BJ (cell line): Measurements from ENCODE around the gene TMEM126A. TPM values are rescaled to one million over a fixed set of nuclear protein-coding genes. Genes with fewer than 3 reads are reported as not detected.
A peak's percentile ranks its signal among the peaks of the same experiment; 100 is the strongest.

Source experiments
- CTCF ChIA-PET: fragments of 350-600 bp; formaldehyde crosslinking; extraction: SDS; loops from one replicate; lab custom pipeline; 2021; ENCODE audit warnings: antibody characterized with exemption, inconsistent platforms; lab: Yijun Ruan, JAX
- POLR2A ChIA-PET: fragments of 300-600 bp; sonication (Branson Sonifier 250); formaldehyde crosslinking; extraction: SDS; loops from one replicate; lab custom pipeline; 2021; ENCODE audit warnings: antibody characterized with exemption; lab: Charles Lee
- DNase-seq: peaks from one replicate; pipeline ENCODE4 v3.0.0-alpha.2; 2011; ENCODE audit warnings: low read depth
- H3K27me3 ChIP-seq: 2 replicates; pipeline ENCODE4 v1.6.0; 2011; ENCODE audit warnings: low read length; ENCODE audit not compliant: control insufficient read depth, insufficient read depth
- H3K36me3 ChIP-seq: 2 replicates; pipeline ENCODE4 v1.5.1; 2011; ENCODE audit warnings: low read length; ENCODE audit not compliant: control insufficient read depth, insufficient read depth
- H3K4me3 ChIP-seq: 2 replicates; pipeline ENCODE4 v1.5.1; 2011; ENCODE audit warnings: low read depth, mild to moderate bottlenecking, control low read depth, low read length
- polyA plus RNA-seq: library from polyadenylated mRNA; depleted of rRNA; stranded (reverse); fragments of >200 nt; gene quantifications from 2 replicates; pipeline ENCODE4 v1.2.3, GENCODE V29; 2011
- TF ChIP-seq, protein P1 (sequence below): IDR thresholded peaks from 2 replicates; pipeline ENCODE4 v1.5.1; 2011; ENCODE audit warnings: low read depth, mild to moderate bottlenecking, control low read depth, inconsistent platforms, low read length, moderate library complexity; ENCODE audit not compliant: insufficient read depth

TMEM126A gene
- polyA plus RNA-seq, 1 experiment: 27.7 TPM

DNA sequence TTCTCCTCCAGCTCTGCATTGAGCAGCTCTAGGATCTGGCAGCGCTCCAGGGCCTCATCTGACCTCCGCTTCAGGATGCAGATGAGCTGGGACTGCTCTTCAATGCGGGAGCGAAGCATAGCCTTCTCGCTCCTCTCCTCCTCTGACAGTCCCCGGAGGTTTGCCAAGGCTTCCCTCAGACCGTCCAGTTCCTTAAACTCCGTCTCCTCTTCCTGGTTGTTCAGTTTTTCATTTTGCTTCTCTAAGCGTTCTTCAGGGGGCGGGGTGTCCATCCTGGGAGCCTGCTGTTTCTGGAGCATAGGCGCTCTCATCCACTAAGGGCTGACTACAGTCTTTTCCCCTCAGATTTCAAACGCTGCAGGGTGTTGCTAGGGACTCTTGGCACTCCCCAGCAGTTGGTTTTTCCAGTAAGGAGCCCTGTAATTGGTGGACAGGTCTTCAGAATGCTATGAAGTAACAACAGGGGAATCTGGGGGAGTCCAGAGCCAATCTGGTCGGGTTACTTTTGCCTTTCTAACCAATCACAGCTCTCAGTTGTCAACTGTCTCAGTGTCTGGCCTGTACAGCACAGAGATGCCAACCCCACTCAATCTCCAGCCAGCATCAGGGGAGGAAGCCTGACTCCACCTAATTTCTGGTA is 38.2 kb downstream of the TMEM126A start, which contains the start of gene CCDC89:
TSS of gene CCDC89 (minus strand) at position 376 of the 640 bp plus-strand sequence. CDS start at position 311, 65 bp downstream.
- ChIA-PET CTCF (interaction anchor here (0.9 to 1.8 kb wide), 5 partner anchors 11 to 169 kb away, joined by 3 to 6 read pairs (median 3); partner anchors contain the start of gene CCDC83), POLR2A (no interaction called here)
- TF ChIP-seq, protein P1, sequence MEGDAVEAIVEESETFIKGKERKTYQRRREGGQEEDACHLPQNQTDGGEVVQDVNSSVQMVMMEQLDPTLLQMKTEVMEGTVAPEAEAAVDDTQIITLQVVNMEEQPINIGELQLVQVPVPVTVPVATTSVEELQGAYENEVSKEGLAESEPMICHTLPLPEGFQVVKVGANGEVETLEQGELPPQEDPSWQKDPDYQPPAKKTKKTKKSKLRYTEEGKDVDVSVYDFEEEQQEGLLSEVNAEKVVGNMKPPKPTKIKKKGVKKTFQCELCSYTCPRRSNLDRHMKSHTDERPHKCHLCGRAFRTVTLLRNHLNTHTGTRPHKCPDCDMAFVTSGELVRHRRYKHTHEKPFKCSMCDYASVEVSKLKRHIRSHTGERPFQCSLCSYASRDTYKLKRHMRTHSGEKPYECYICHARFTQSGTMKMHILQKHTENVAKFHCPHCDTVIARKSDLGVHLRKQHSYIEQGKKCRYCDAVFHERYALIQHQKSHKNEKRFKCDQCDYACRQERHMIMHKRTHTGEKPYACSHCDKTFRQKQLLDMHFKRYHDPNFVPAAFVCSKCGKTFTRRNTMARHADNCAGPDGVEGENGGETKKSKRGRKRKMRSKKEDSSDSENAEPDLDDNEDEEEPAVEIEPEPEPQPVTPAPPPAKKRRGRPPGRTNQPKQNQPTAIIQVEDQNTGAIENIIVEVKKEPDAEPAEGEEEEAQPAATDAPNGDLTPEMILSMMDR: no peak
- Histone ChIP-seq H3K27me3 (no peaks in the 10 kb centered on the region), H3K36me3 (no peaks in the 10 kb centered on the region), H3K4me3 (peak within 1 kb of the TSS; percentile 12)
- peak; percentile 68 for DNase-seq

DNA sequence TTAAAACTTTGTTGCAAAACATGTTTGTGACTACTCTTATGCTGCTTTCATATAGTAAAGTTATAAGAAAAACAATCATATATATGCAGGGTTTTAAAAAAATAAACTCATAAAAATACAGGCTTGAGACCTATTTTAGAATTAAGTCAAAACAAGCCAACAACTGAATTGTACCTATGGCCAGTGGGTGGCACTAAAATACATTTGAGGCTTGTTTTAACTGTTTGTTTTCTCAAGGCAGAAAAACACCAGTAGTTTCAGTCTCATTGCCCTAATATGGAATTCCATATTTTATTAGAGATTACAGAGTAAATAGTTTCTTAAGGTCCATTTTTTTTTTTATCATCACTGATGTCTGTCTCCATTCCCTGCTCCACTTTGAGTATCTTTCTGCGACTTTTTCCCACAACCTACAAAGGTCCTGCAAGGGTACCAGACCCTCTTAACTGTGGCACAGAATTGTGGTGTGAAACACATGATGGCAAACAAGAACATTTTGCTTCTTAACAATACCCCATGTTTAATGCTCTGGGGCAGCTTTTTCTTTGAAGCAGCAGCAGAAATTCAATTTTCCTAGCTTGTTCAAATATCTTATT is 46.7 kb downstream of the TMEM126A start:
- ChIA-PET POLR2A (no interaction called here), CTCF (interaction anchor here (0.7 to 1.4 kb wide), 9 partner anchors 8 to 160 kb away, joined by 3 to 10 read pairs (median 4); partner anchors contain the start of gene CCDC83)
- TF ChIP-seq, protein P1: peak; percentile 61
- Histone ChIP-seq H3K27me3 (no peaks in the 10 kb centered on the region), H3K4me3 (no peak overlapping the region), H3K36me3 (peaks cover 8% of the 10 kb centered on the region)
- DNase-seq: no peak

DNA sequence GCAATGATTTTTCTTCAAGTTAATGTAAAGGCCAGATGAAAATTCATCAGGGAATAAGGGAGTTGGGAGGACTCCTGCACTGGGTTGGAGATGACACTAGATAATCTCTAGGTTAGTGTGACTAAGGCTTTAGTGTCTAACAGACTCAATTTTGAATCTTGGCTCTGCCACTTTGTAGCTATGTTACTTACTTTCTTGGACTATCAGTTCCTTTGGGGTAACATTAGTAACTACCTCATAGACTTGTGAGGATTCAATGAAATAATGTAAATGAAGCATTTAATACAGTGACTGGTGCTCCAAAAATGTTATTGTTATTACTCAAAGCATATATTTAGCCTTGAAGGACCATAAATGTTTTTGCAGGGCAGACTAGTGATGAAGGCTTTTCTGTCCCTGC is 47.8 kb downstream of the TMEM126A start:
- CTCF ChIA-PET: interaction anchor here (0.5 to 2.1 kb wide), 9 partner anchors 10 to 391 kb away, joined by 3 to 10 read pairs (median 4); partner anchors contain the start of genes CCDC83 and CCDC89
- DNase-seq: no peak
- Histone ChIP-seq H3K4me3 (no peak overlapping the region), H3K36me3 (peaks cover 8% of the 10 kb centered on the region), H3K27me3 (no peaks in the 10 kb centered on the region)
- TF ChIP-seq, protein P1: no peak
- POLR2A ChIA-PET: interaction anchor here (0.6 kb wide), 1 partner anchor 132 kb away, joined by 3 read pairs; no protein-coding TSS in a partner anchor

DNA sequence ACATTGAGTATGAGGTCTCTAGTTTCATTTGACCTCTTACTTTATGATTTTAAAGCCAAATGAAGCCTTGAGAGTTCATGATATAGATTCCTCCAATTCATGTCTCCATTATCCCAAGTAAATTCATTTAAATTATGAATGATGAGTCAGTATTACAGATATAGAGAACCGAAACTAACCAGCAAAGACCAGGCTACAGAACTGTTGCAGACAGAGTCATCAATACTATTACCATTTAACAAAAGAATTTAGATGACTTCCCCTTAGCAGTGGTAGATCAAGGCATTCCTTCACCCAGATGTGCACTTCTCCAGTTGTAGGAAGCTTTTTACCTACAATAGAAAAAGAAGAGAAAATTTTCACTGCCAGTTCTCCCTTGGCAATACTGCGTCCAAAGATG is 50.0 kb downstream of the TMEM126A start:
- Histone ChIP-seq H3K36me3 (peaks cover 8% of the 10 kb centered on the region), H3K4me3 (no peak overlapping the region), H3K27me3 (no peaks in the 10 kb centered on the region)
- POLR2A ChIA-PET: no interaction called here
- no peak for DNase-seq
- CTCF ChIA-PET: interaction anchor here (2.1 kb wide), 1 partner anchor 12 kb away, joined by 6 read pairs; the partner anchor contains the start of gene CCDC89
- TF ChIP-seq, protein P1: no peak

DNA sequence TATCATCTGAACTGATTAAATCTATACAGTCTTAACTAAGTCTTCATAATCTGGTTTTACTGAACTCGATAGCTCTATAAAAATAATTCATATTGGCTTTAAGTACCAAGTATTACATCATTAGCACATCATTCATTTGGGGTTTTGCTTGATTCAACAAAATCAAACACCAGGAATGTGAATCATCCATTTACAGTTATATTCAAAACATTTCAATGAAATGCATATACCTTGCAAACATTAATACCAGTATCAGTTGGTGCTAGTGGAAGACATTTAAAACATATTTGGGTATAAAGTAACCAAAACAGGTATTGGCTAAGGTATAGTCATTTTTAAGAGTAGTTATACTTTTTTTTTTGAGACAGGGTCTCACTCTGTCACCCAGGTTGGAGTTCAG is 50.4 kb downstream of the TMEM126A start:
- ChIA-PET CTCF (no interaction called here), POLR2A (no interaction called here)
- TF ChIP-seq, protein P1: no peak
- Histone ChIP-seq H3K36me3 (peaks cover 7% of the 10 kb centered on the region), H3K4me3 (no peak overlapping the region), H3K27me3 (no peaks in the 10 kb centered on the region)
- DNase-seq: no peak
